ENCODE measurements around the gene C6. TPM values are rescaled to one million over a fixed set of nuclear protein-coding genes. Genes with fewer than 3 reads are reported as not detected.

The C6 gene
- total and polyA plus RNA-seq, 3 donors from 2014 or later, result 9.4 to 10.8 (median 9.9) TPM

Other genes starting within 250 kb of the C6 start
- gene MROH2B, start 142.2 kb downstream of the C6 start, total RNA-seq, result 10 to 100 TPM; 31.3 to 49.1 TPM
- 171 TPM for gene MROH2B, start 142.2 kb downstream of the C6 start, polyA plus RNA-seq (ENCODE audit: insufficient read depth, low read depth, low replicate concordance)

All from testis (tissue), 3 donors.